GM19324 (cell line): Measurements from ENCODE around the gene HLA-DOB.
"Not testable (repeated sequence)": the region's sequence is repeated elsewhere in the genome, so short reads cannot be mapped to it uniquely, and the experiment has no call there.

Experiments
- ATAC-seq: cut with Tn5 transposase; IDR thresholded peaks from one replicate; pipeline ENCODE4 v1.9.1; 2021; ENCODE audit warnings: mild to moderate bottlenecking, moderate library complexity; ENCODE audit not compliant: unreplicated experiment, low FRiP score

HLA-DOB gene

GRCh38 chr6:32815996-32816395 lies 806 bp downstream of the HLA-DOB start:
- peak; percentile 63 for ATAC-seq

- no peak for ATAC-seq
Observed at GRCh38 chr6:32815115-32815514, 1.7 kb downstream of the HLA-DOB start.

- ATAC-seq, result no peak
Observed at GRCh38 chr6:32814145-32814544, 2.7 kb downstream of the HLA-DOB start.

GRCh38 chr6:32809171-32809570 lies 7.6 kb downstream of the HLA-DOB start:
- no peak for ATAC-seq

GRCh38 chr6:32807020-32807580 lies 9.7 kb downstream of the HLA-DOB start:
- ATAC-seq, result no peak

- ATAC-seq, result not testable (repeated sequence)
Observed at GRCh38 chr6:32805404-32805803, 11.4 kb downstream of the HLA-DOB start.

- no peak for ATAC-seq
Observed at GRCh38 chr6:32803416-32803815, 13.4 kb downstream of the HLA-DOB start.

- ATAC-seq, result no peak
Observed at GRCh38 chr6:32799740-32800139, 17.1 kb downstream of the HLA-DOB start.

GRCh38 chr6:32799168-32799567 lies 17.6 kb downstream of the HLA-DOB start:
- no peak for ATAC-seq

- ATAC-seq, result no peak
Observed at GRCh38 chr6:32796848-32797776, 19.7 kb downstream of the HLA-DOB start.

- ATAC-seq, result no peak
Observed at GRCh38 chr6:32794510-32794909, 22.3 kb downstream of the HLA-DOB start.

- ATAC-seq, result no peak
Observed at GRCh38 chr6:32792901-32793435, 23.8 kb downstream of the HLA-DOB start.

- ATAC-seq, result no peak
Observed at GRCh38 chr6:32790306-32790705, 26.5 kb downstream of the HLA-DOB start.

- no peak for ATAC-seq
Observed at GRCh38 chr6:32785781-32786533, 30.8 kb downstream of the HLA-DOB start.

- ATAC-seq, result not testable (repeated sequence)
Observed at GRCh38 chr6:32782923-32783322, 33.9 kb downstream of the HLA-DOB start.

GRCh38 chr6:32779036-32779435 lies 37.8 kb downstream of the HLA-DOB start:
- no peak for ATAC-seq

GRCh38 chr6:32775071-32775470 lies 41.7 kb downstream of the HLA-DOB start:
- ATAC-seq, result no peak

GRCh38 chr6:32774426-32774825 lies 42.4 kb downstream of the HLA-DOB start:
- ATAC-seq, result no peak

- no peak for ATAC-seq
Observed at GRCh38 chr6:32772656-32773055, 44.1 kb downstream of the HLA-DOB start.

GRCh38 chr6:32764048-32764447 lies 52.8 kb downstream of the HLA-DOB start:
- ATAC-seq, result no peak

- no peak for ATAC-seq
Observed at GRCh38 chr6:32763421-32763820, 53.4 kb downstream of the HLA-DOB start, which contains the start of gene HLA-DQB2. TSS of gene HLA-DQB2 (minus strand) at chr6:32763532. CDS start at chr6:32763470, 62 bp downstream.
